NT2/D1 (cell line): ENCODE measurements around the gene LPAR1.

Experiments used
- SUZ12 ChIP-seq: IDR thresholded peaks from 2 replicates; pipeline ENCODE4 v1.6.1; 2011; ENCODE audit not compliant: insufficient read length, insufficient read depth; ENCODE audit errors: extremely low read depth
- YY1 ChIP-seq: IDR thresholded peaks from 2 replicates; pipeline ENCODE4 v1.6.1; 2011; ENCODE audit not compliant: insufficient read length, insufficient read depth

- TF ChIP-seq YY1 = no peak
- TF ChIP-seq SUZ12 = no peak
Measured at GRCh38 chr9:110971705-110972104, 66.6 kb downstream of the LPAR1 start.
